Trophoblast cell (in vitro differentiated cells and primary cell): ENCODE measurements around the gene SLC39A3.

Source experiments
- DNase-seq, 2 donors: peaks; one replicate each; pipeline ENCODE4 v3.0.0-alpha.2; 2016
- H2AFZ ChIP-seq: 2 replicates; pipeline ENCODE4 v1.6.1; 2013; ENCODE audit warnings: low read length, moderate library complexity, mild to moderate bottlenecking; ENCODE audit not compliant: insufficient read depth, poor library complexity
- H2AK5ac ChIP-seq: 2 replicates; pipeline ENCODE4 v1.6.1; 2013; ENCODE audit warnings: mild to moderate bottlenecking, low read length
- H2BK120ac ChIP-seq: 2 replicates; pipeline ENCODE4 v1.6.1; 2013; ENCODE audit warnings: low read length, mild to moderate bottlenecking, moderate library complexity; ENCODE audit not compliant: insufficient read depth, poor library complexity
- H2BK12ac ChIP-seq: 2 replicates; pipeline ENCODE4 v1.6.1; 2013; ENCODE audit warnings: mild to moderate bottlenecking, low read length, moderate library complexity
- H2BK5ac ChIP-seq: 2 replicates; pipeline ENCODE4 v1.6.1; 2013; ENCODE audit warnings: low read length, low read depth, moderate library complexity, mild to moderate bottlenecking; ENCODE audit not compliant: poor library complexity
- H3K14ac ChIP-seq: 2 replicates; pipeline ENCODE4 v1.6.1; 2013; ENCODE audit warnings: mild to moderate bottlenecking, low read length
- H3K18ac ChIP-seq: 2 replicates; pipeline ENCODE4 v1.6.1; 2013; ENCODE audit warnings: mild to moderate bottlenecking, low read length
- H3K23ac ChIP-seq: 2 replicates; pipeline ENCODE4 v1.6.1; 2013; ENCODE audit warnings: low read length
- H3K27ac ChIP-seq: 2 replicates; pipeline ENCODE4 v1.5.1; 2013; ENCODE audit warnings: low read depth, mild to moderate bottlenecking, inconsistent platforms, low read length, moderate library complexity
- H3K27me3 ChIP-seq: 2 replicates; pipeline ENCODE4 v1.6.1; 2013; ENCODE audit warnings: inconsistent platforms, mild to moderate bottlenecking, low read length, moderate library complexity; ENCODE audit not compliant: insufficient read depth
- H3K36me3 ChIP-seq, 2 experiments: 1 replicate in 1 of 2; 2 replicates in 1 of 2; pipeline ENCODE4 v1.6.1; 2013; ENCODE audit warnings: low read length in 2 of 2, mild to moderate bottlenecking in 2 of 2, moderate library complexity in 1 of 2; ENCODE audit not compliant: insufficient read depth in 2 of 2, control insufficient read depth in 1 of 2
- H3K4ac ChIP-seq: 2 replicates; pipeline ENCODE4 v1.6.1; 2013; ENCODE audit warnings: low read depth, mild to moderate bottlenecking, low read length, moderate library complexity
- H3K4me1 ChIP-seq, 2 experiments: 1 replicate in 1 of 2; 2 replicates in 1 of 2; pipeline ENCODE4 v1.6.1; 2013; ENCODE audit warnings: low read length in 2 of 2, mild to moderate bottlenecking in 2 of 2, moderate library complexity in 1 of 2; ENCODE audit not compliant: insufficient read depth in 2 of 2, control insufficient read depth in 1 of 2
- H3K4me2 ChIP-seq: 2 replicates; pipeline ENCODE4 v1.6.1; 2013; ENCODE audit warnings: inconsistent platforms, mild to moderate bottlenecking, low read length, moderate library complexity
- H3K4me3 ChIP-seq: 2 replicates; pipeline ENCODE4 v1.5.1; 2013; ENCODE audit warnings: mild to moderate bottlenecking, low read depth, low read length, inconsistent platforms
- H3K79me1 ChIP-seq: one replicate; pipeline ENCODE4 v1.6.1; 2013; ENCODE audit warnings: low read length
- H3K79me2 ChIP-seq: 2 replicates; pipeline ENCODE4 v1.6.1; 2013; ENCODE audit warnings: low read length, mild to moderate bottlenecking; ENCODE audit not compliant: control insufficient read depth, insufficient read depth, poor library complexity
- H3K9ac ChIP-seq: 2 replicates; pipeline ENCODE4 v1.6.1; 2013; ENCODE audit warnings: mild to moderate bottlenecking, low read length
- H3K9me3 ChIP-seq: 2 replicates; pipeline ENCODE4 v1.6.1; 2013; ENCODE audit warnings: low read depth, mild to moderate bottlenecking, control low read depth, inconsistent platforms, low read length; ENCODE audit not compliant: insufficient read depth
- H4K12ac ChIP-seq: 2 replicates; pipeline ENCODE4 v1.6.1; 2013; ENCODE audit warnings: low read depth, mild to moderate bottlenecking, low read length, moderate library complexity
- H4K8ac ChIP-seq: 2 replicates; pipeline ENCODE4 v1.6.1; 2013; ENCODE audit warnings: low read depth, mild to moderate bottlenecking, low read length, moderate library complexity
- H4K91ac ChIP-seq: one replicate; pipeline ENCODE4 v1.6.1; 2013; ENCODE audit warnings: low read depth, mild to moderate bottlenecking, low read length, moderate library complexity
- WGBS: extraction: QIAGEN DNeasy Blood & Tissue Kit; methylation state at CpG from one replicate; pipeline ENCODE4 v1.1.7; 2013; ENCODE audit warnings: missing lambda C conversion rate; ENCODE audit not compliant: insufficient read length, insufficient coverage; ENCODE audit errors: extremely low coverage; 5-methylcytosine and 5-hydroxymethylcytosine counted together

The SLC39A3 gene

GRCh38 chr19:2701361-2702169 lies 38.3 kb downstream of the SLC39A3 start:
- Histone ChIP-seq H2BK5ac (no peak overlapping the region), H4K12ac (no peak overlapping the region), H3K79me2 (peaks cover 2% of the 10 kb centered on the region), H3K4me3 (peak overlapping the region; percentile 79), H3K9ac (no peak overlapping the region), H2BK120ac (no peak overlapping the region), H3K23ac (no peak overlapping the region), H3K27ac (no peak overlapping the region), H3K4me2 (peak overlapping the region; percentile 95), H3K4ac (no peak overlapping the region), H3K4me1 (peaks cover 2 to 3% of the 10 kb centered on the region in 2 experiments), H2AK5ac (no peak overlapping the region), H4K8ac (peak overlapping the region; percentile 35), H2AFZ (no peak overlapping the region), H4K91ac (no peak overlapping the region), H3K36me3 (no peaks in the 10 kb centered on the region), H3K18ac (no peak overlapping the region), H3K79me1 (peaks cover 2% of the 10 kb centered on the region), H3K14ac (no peak overlapping the region), H3K9me3 (peaks cover 5% of the 10 kb centered on the region), H2BK12ac (peak overlapping the region; percentile 53), H3K27me3 (peaks cover 16% of the 10 kb centered on the region)
- no CpG with 5 or more reads among the region's 9 CpGs for WGBS
- no peak for DNase-seq

GRCh38 chr19:2700660-2701360 lies 39.0 kb downstream of the SLC39A3 start:
- no peak overlapping the region for H3K4me3 ChIP-seq
- no peaks in the 10 kb centered on the region for H3K36me3 ChIP-seq
- H3K18ac ChIP-seq: no peak overlapping the region
- no peak overlapping the region for H3K9ac ChIP-seq
- no peak for DNase-seq
- H3K79me1 ChIP-seq: peaks cover 2% of the 10 kb centered on the region
- H2BK120ac ChIP-seq: no peak overlapping the region
- no peak overlapping the region for H2BK5ac ChIP-seq
- peaks cover 2 to 3% of the 10 kb centered on the region in 2 experiments for H3K4me1 ChIP-seq
- no peak overlapping the region for H3K23ac ChIP-seq
- WGBS: no CpG with 5 or more reads among the region's 26 CpGs
- no peak overlapping the region for H4K91ac ChIP-seq
- H4K12ac ChIP-seq: no peak overlapping the region
- no peak overlapping the region for H2AFZ ChIP-seq
- no peak overlapping the region for H3K4me2 ChIP-seq
- no peak overlapping the region for H4K8ac ChIP-seq
- H3K27me3 ChIP-seq: peaks cover 16% of the 10 kb centered on the region
- no peak overlapping the region for H3K14ac ChIP-seq
- H3K4ac ChIP-seq: no peak overlapping the region
- H2BK12ac ChIP-seq: no peak overlapping the region
- H3K9me3 ChIP-seq: peaks cover 5% of the 10 kb centered on the region
- H3K79me2 ChIP-seq: peaks cover 2% of the 10 kb centered on the region
- no peak overlapping the region for H3K27ac ChIP-seq
- H2AK5ac ChIP-seq: no peak overlapping the region

- Histone ChIP-seq H4K8ac (no peak overlapping the region), H3K4ac (no peak overlapping the region), H3K23ac (no peak overlapping the region), H3K18ac (no peak overlapping the region), H3K9me3 (peaks cover 5% of the 10 kb centered on the region), H2AFZ (no peak overlapping the region), H3K27ac (no peak overlapping the region), H3K79me2 (peaks cover 2% of the 10 kb centered on the region), H4K91ac (no peak overlapping the region), H2BK120ac (no peak overlapping the region), H3K27me3 (peaks cover 16% of the 10 kb centered on the region), H3K36me3 (no peaks in the 10 kb centered on the region), H2BK12ac (no peak overlapping the region), H2AK5ac (no peak overlapping the region), H3K4me3 (no peak overlapping the region), H3K4me1 (peaks cover 2 to 3% of the 10 kb centered on the region in 2 experiments), H3K79me1 (peaks cover 2% of the 10 kb centered on the region), H2BK5ac (no peak overlapping the region), H4K12ac (no peak overlapping the region), H3K14ac (no peak overlapping the region), H3K9ac (no peak overlapping the region), H3K4me2 (no peak overlapping the region)
- no CpG with 5 or more reads among the region's 15 CpGs for WGBS
- DNase-seq: no peak
Observed at GRCh38 chr19:2699413-2700140, 40.2 kb downstream of the SLC39A3 start.

GRCh38 chr19:2694196-2694595 lies 45.6 kb downstream of the SLC39A3 start:
- no peak overlapping the region for H3K14ac ChIP-seq
- H2AK5ac ChIP-seq: no peak overlapping the region
- H3K9ac ChIP-seq: no peak overlapping the region
- no peaks in the 10 kb centered on the region for H3K4me1 ChIP-seq
- no peak overlapping the region for H2BK5ac ChIP-seq
- H4K8ac ChIP-seq: no peak overlapping the region
- H2AFZ ChIP-seq: no peak overlapping the region
- no peaks in the 10 kb centered on the region for H3K27me3 ChIP-seq
- H3K4me3 ChIP-seq: no peak overlapping the region
- no peaks in the 10 kb centered on the region for H3K9me3 ChIP-seq
- no CpG with 5 or more reads among the region's 5 CpGs for WGBS
- H3K23ac ChIP-seq: no peak overlapping the region
- DNase-seq: no peak
- no peak overlapping the region for H3K4me2 ChIP-seq
- H3K79me2 ChIP-seq: no peaks in the 10 kb centered on the region
- no peak overlapping the region for H3K18ac ChIP-seq
- H3K4ac ChIP-seq: no peak overlapping the region
- H4K12ac ChIP-seq: no peak overlapping the region
- H3K36me3 ChIP-seq: no peaks in the 10 kb centered on the region
- H3K27ac ChIP-seq: no peak overlapping the region
- H2BK12ac ChIP-seq: no peak overlapping the region
- H3K79me1 ChIP-seq: no peaks in the 10 kb centered on the region
- no peak overlapping the region for H2BK120ac ChIP-seq
- no peak overlapping the region for H4K91ac ChIP-seq
